Hepatocyte (in vitro differentiated cells): ENCODE measurements around the gene MTAP. TPM values are rescaled to one million over a fixed set of nuclear protein-coding genes. Genes with fewer than 3 reads are reported as not detected.

ENCODE experiments used
- DNase-seq: peaks from one replicate; pipeline ENCODE4 v3.0.0-alpha.2; 2016; ENCODE audit warnings: low spot score
- H2AFZ ChIP-seq: fragments of 200-600 bp; sonication (generic); 2 replicates; pipeline ENCODE4 v1.6.0; 2016; ENCODE audit warnings: antibody characterized with exemption, mild to moderate bottlenecking
- H3K27ac ChIP-seq: fragments of 200-600 bp; sonication (generic); 2 replicates; pipeline ENCODE4 v1.5.1; 2016; ENCODE audit warnings: mild to moderate bottlenecking
- H3K27me3 ChIP-seq: fragments of 200-600 bp; sonication (generic); 2 replicates; pipeline ENCODE4 v1.6.1; 2016
- H3K36me3 ChIP-seq: fragments of 200-600 bp; sonication (generic); replicated peaks from 2 replicates; pipeline ENCODE4 v1.5.1; 2016; ENCODE audit warnings: low read depth; ENCODE audit not compliant: insufficient read depth
- H3K4me1 ChIP-seq: fragments of 200-600 bp; sonication (generic); 2 replicates; pipeline ENCODE4 v1.5.1; 2016; ENCODE audit warnings: mild to moderate bottlenecking, moderate library complexity; ENCODE audit not compliant: insufficient read depth
- H3K4me2 ChIP-seq: fragments of 200-600 bp; sonication (generic); 2 replicates; pipeline ENCODE4 v1.6.0; 2016
- H3K4me3 ChIP-seq: fragments of 200-600 bp; sonication (generic); 2 replicates; pipeline ENCODE4 v1.5.1; 2016; ENCODE audit warnings: mild to moderate bottlenecking
- H3K79me2 ChIP-seq: fragments of 200-600 bp; sonication (generic); 2 replicates; pipeline ENCODE4 v1.6.0; 2017; ENCODE audit warnings: mild to moderate bottlenecking
- H3K9me2 ChIP-seq: fragments of 200-600 bp; sonication (generic); replicated peaks from 2 replicates; pipeline ENCODE4 v1.6.0; 2017; ENCODE audit warnings: mild to moderate bottlenecking; ENCODE audit not compliant: insufficient read depth
- H3K9me3 ChIP-seq: fragments of 200-600 bp; sonication (generic); 2 replicates; pipeline ENCODE4 v1.5.1; 2016; ENCODE audit warnings: low read depth, mild to moderate bottlenecking
- H4K20me1 ChIP-seq: fragments of 200-600 bp; sonication (generic); 2 replicates; pipeline ENCODE4 v1.6.0; 2016; ENCODE audit warnings: mild to moderate bottlenecking; ENCODE audit not compliant: insufficient read depth, poor library complexity, severe bottlenecking
- CTCF ChIP-seq: fragments of 200-600 bp; sonication (generic); IDR thresholded peaks from 2 replicates; pipeline ENCODE4 v1.5.1; 2016; ENCODE audit warnings: antibody characterized with exemption, mild to moderate bottlenecking; ENCODE audit not compliant: poor library complexity
- EZH2 ChIP-seq: fragments of 200-600 bp; sonication (generic); IDR thresholded peaks from 2 replicates; pipeline ENCODE4 v1.6.1; 2016; ENCODE audit warnings: antibody characterized with exemption, mild to moderate bottlenecking, borderline replicate concordance
- EZH2phosphoT487 ChIP-seq: fragments of 200-600 bp; sonication (generic); IDR thresholded peaks from one replicate; pipeline ENCODE4 v1.6.1; 2018; ENCODE audit warnings: antibody characterized with exemption, mild to moderate bottlenecking, low read depth, moderate library complexity; ENCODE audit not compliant: unreplicated experiment, severe bottlenecking
- WGBS: methylation state at CpG from one replicate; pipeline ENCODE4 v1.1.6; 2016; ENCODE audit warnings: low lambda C conversion rate; ENCODE audit errors: missing lambda C conversion rate; 5-methylcytosine and 5-hydroxymethylcytosine counted together
- polyA plus RNA-seq: library from polyadenylated mRNA; unstranded; fragments of >200 nt; fragmentation: Nextera tagmentation; extraction: Ambion mirVana; gene quantifications from 2 replicates; pipeline ENCODE4 v1.2.1, GENCODE V29; 2016
- total RNA-seq: library from RNA; depleted of rRNA; stranded (reverse); fragments of >200 nt; gene quantifications from 2 replicates; pipeline ENCODE4 v1.2.3, GENCODE V29; 2014

The MTAP gene
- total and polyA plus RNA-seq, 2 experiments from 2014 or later, result 21.2 to 38.8 TPM

GRCh38 chr9:21941337-21941995 is 139.0 kb downstream of the MTAP start:
- Histone ChIP-seq H3K79me2 (no peaks in the 10 kb centered on the region), H2AFZ (no peak overlapping the region), H3K27ac (no peak overlapping the region), H3K9me2 (no peaks in the 10 kb centered on the region), H4K20me1 (no peaks in the 10 kb centered on the region), H3K27me3 (peaks cover 5% of the 10 kb centered on the region), H3K4me1 (no peaks in the 10 kb centered on the region), H3K36me3 (no peaks in the 10 kb centered on the region), H3K4me2 (no peak overlapping the region), H3K9me3 (no peaks in the 10 kb centered on the region), H3K4me3 (no peak overlapping the region)
- WGBS, result 84% methylated on average over 4 of the region's 4 CpGs
- no peak for TF ChIP-seq CTCF
- TF ChIP-seq EZH2, result no peak
- TF ChIP-seq EZH2phosphoT487, result no peak
- no peak for DNase-seq

GRCh38 chr9:21943464-21943863 is 141.0 kb downstream of the MTAP start:
- Histone ChIP-seq H3K9me3 (no peaks in the 10 kb centered on the region), H3K9me2 (no peaks in the 10 kb centered on the region), H2AFZ (no peak overlapping the region), H3K4me2 (no peak overlapping the region), H3K4me3 (no peak overlapping the region), H3K4me1 (no peaks in the 10 kb centered on the region), H4K20me1 (no peaks in the 10 kb centered on the region), H3K79me2 (no peaks in the 10 kb centered on the region), H3K36me3 (no peaks in the 10 kb centered on the region), H3K27ac (no peak overlapping the region), H3K27me3 (peaks cover 5% of the 10 kb centered on the region)
- DNase-seq, result no peak
- no peak for TF ChIP-seq EZH2phosphoT487
- no peak for TF ChIP-seq EZH2
- no peak for TF ChIP-seq CTCF
- 85% methylated on average over 4 of the region's 4 CpGs for WGBS

- H3K79me2 ChIP-seq, result no peaks in the 10 kb centered on the region
- no peaks in the 10 kb centered on the region for H4K20me1 ChIP-seq
- no peak for DNase-seq
- 94% methylated on average over 2 of the region's 2 CpGs for WGBS
- no peaks in the 10 kb centered on the region for H3K9me3 ChIP-seq
- no peaks in the 10 kb centered on the region for H3K36me3 ChIP-seq
- H3K4me1 ChIP-seq, result no peaks in the 10 kb centered on the region
- H3K4me3 ChIP-seq, result no peak overlapping the region
- H3K27me3 ChIP-seq, result peaks cover 5% of the 10 kb centered on the region
- TF ChIP-seq CTCF (no peak), EZH2 (no peak), EZH2phosphoT487 (no peak)
- H2AFZ ChIP-seq, result no peak overlapping the region
- no peak overlapping the region for H3K4me2 ChIP-seq
- H3K27ac ChIP-seq, result no peak overlapping the region
- no peaks in the 10 kb centered on the region for H3K9me2 ChIP-seq
Measured at GRCh38 chr9:21945606-21946005, 143.2 kb downstream of the MTAP start.
